ENCODE measurements around the gene MEIKIN.

The MEIKIN gene

DNA sequence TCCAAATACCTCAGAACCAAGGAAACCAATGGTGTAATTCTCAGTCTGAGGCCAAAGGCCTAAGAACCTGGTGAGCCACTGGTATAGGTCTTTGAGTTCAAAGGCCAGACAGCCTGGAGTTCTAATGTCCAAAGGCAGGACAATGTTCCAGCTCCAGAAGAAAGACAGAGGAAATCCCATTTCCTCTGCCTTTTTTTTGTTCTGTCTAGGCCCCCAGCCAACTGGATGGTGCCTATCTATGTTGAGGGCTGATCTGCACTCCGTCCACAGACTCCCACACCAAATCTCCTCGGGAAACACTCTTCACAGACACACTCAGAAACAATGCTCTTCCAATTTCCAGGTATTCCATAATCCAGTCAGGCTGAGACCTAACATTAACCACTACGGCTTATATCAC lies 178.8 kb downstream of the MEIKIN start:
- no peak for DNase-seq

DNA sequence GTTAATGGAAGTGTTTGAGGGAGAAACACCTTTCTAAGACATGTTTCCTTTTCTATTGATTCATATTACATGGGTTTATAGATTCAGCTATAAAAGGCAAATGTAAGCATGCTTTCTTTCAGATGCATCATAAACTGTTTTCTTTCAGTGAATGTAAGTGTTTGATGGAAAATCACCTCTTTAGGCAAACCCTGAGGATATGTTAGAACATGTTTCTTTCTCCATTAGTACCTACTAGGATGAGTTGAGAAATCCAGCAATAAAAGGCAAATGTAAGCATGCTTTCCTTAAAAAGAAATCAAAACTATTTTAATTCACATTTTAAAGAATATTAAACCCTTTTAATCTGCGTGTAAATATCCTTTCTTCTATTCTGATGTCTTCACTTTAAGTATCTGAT lies 180.2 kb downstream of the MEIKIN start:
- no peak for DNase-seq

GRCh38 chr5:131763968-131764367 lies 181.5 kb downstream of the MEIKIN start:
- DNase-seq, result no peak

DNA sequence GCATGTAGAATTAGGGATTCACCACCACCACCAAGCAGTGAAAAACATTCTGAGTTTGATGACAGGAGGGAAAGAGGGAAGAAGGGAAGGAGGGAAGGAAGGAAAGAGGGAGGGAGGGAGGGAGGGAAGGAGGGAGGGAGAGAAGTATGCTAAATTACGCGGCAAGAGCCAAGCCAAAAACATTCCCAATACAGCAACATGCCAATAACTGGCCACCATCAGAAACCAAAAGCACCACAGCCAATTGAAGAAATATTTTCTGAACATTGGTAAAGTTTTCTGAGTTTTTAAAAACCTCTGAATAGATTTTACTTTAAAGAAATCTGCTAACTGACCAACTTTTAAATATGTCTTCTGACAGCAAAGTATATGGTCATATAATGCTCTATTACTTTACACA lies 184.7 kb downstream of the MEIKIN start:
- no peak for DNase-seq

- no peak for DNase-seq
Observed at GRCh38 chr5:131759704-131760103, 185.8 kb downstream of the MEIKIN start.

- no peak for DNase-seq
Observed at GRCh38 chr5:131758520-131758900, 187.0 kb downstream of the MEIKIN start.

DNA sequence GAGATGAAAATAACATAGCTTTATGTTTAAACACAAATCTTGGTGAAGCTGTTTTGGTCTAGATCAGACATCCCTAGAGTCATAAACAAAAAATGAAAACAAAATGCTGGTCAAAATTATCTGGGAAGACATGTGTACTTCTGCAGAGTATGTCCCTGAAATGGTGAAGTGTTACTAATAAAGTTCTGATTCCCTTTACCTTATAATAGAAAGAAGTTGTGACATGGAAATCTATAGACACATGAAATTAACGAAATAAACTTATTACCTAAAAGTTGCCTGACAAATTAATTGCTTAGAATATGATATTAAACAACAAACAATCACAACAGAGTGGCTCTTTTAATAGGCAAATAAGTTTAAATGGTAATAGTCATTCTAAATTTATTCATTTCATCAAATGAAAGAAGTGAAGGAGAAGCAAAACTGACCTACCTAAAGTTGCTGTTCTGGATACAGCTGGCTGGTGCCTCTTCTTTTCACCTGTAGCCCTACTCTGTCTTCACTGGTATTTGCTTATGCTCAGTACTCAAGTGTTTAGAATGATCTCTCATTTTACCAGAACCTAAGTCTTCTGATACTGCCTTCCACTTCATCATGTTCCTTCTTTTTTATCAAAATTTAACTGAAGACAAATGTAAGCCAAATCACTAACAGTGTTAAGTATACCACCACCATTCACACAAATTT lies 187.5 kb downstream of the MEIKIN start:
- no peak for DNase-seq

Data from activated CD4-positive, CD25-positive, alpha-beta regulatory T cell treated with anti-CD3 and anti-CD28 coated beads, Interleukin-2, amount 50 U/mL, for 72 hours (primary cell).